Liver (tissue), 9 donors: ENCODE data around the gene POMT2. TPM values are rescaled to one million over a fixed set of nuclear protein-coding genes. Genes with fewer than 3 reads are reported as not detected.

Experiments used
- DNase-seq: peaks from one replicate; pipeline ENCODE4 v3.0.0-alpha.2; 2017; ENCODE audit warnings: low spot score
- H3K27ac ChIP-seq, 2 donors: one replicate each; pipeline ENCODE4 v1.7.0; 2013; ENCODE audit warnings: inconsistent platforms in 2 of 2, low read length in 2 of 2, control low read depth in 1 of 2, low read depth in 1 of 2, mild to moderate bottlenecking in 1 of 2
- H3K27me3 ChIP-seq, 4 donors: one replicate each; pipeline versions ENCODE4 v1.6.1 to v1.7.0; 2013; ENCODE audit warnings: low read length in 3 of 4, inconsistent platforms in 1 of 4, mild to moderate bottlenecking in 1 of 4, moderate library complexity in 1 of 4; ENCODE audit not compliant: control insufficient read depth in 4 of 4, insufficient read depth in 4 of 4
- H3K36me3 ChIP-seq, 4 donors: one replicate each; pipeline versions ENCODE4 v1.6.1 to v1.7.0; 2013; ENCODE audit warnings: low read length in 3 of 4, mild to moderate bottlenecking in 3 of 4, low read depth in 1 of 4, moderate library complexity in 1 of 4; ENCODE audit not compliant: control insufficient read depth in 4 of 4, insufficient read depth in 3 of 4
- H3K4me1 ChIP-seq, 4 donors: one replicate each; pipeline versions ENCODE4 v1.6.1 to v1.7.0; 2013; ENCODE audit warnings: low read length in 3 of 4, mild to moderate bottlenecking in 3 of 4, moderate library complexity in 1 of 4; ENCODE audit not compliant: control insufficient read depth in 4 of 4, insufficient read depth in 4 of 4
- H3K4me3 ChIP-seq, 3 donors: one replicate each; pipeline versions ENCODE4 v1.6.1 to v1.7.0; 2013; ENCODE audit warnings: low read length in 3 of 3, control low read depth in 1 of 3, low read depth in 1 of 3, mild to moderate bottlenecking in 1 of 3
- H3K9ac ChIP-seq, 2 donors: one replicate each; pipeline ENCODE4 v1.7.0; 2013; ENCODE audit warnings: low read length in 2 of 2, mild to moderate bottlenecking in 2 of 2, moderate library complexity in 2 of 2, control low read depth in 1 of 2, low read depth in 1 of 2
- H3K9me3 ChIP-seq, 4 donors: one replicate each; pipeline versions ENCODE4 v1.6.1 to v1.7.0; 2013; ENCODE audit warnings: low read length in 3 of 4; ENCODE audit not compliant: control insufficient read depth in 4 of 4
- EGR1 ChIP-seq, 2 donors: IDR thresholded peaks; 2 replicates each; pipeline ENCODE4 v1.6.1; 2016 to 2018; ENCODE audit warnings: antibody characterized with exemption in 2 of 2, low read depth in 2 of 2
- FOXA1 ChIP-seq: IDR thresholded peaks from 2 replicates; pipeline ENCODE4 v1.6.1; 2016; ENCODE audit warnings: antibody characterized with exemption
- FOXA2 ChIP-seq: IDR thresholded peaks from 2 replicates; pipeline ENCODE4 v1.6.1; 2016; ENCODE audit warnings: antibody characterized with exemption
- GABPA ChIP-seq, 2 donors: IDR thresholded peaks in 1 of 2; conservative IDR thresholded peaks in 1 of 2; 2 replicates each; pipeline ENCODE4 v1.6.1; 2016; ENCODE audit warnings: antibody characterized with exemption in 2 of 2, mild to moderate bottlenecking in 1 of 2, moderate library complexity in 1 of 2
- HNF4A ChIP-seq, 2 donors: conservative IDR thresholded peaks; 2 replicates each; pipeline ENCODE4 v1.6.1; 2016; ENCODE audit warnings: antibody characterized with exemption in 2 of 2, mild to moderate bottlenecking in 2 of 2
- HNF4G ChIP-seq: IDR thresholded peaks from 2 replicates; pipeline ENCODE4 v1.6.1; 2016; ENCODE audit warnings: antibody characterized with exemption
- JUND ChIP-seq, 2 donors: IDR thresholded peaks; 2 replicates each; pipeline ENCODE4 v1.6.1; 2016; ENCODE audit warnings: antibody characterized with exemption in 2 of 2
- NR2F2 ChIP-seq: IDR thresholded peaks from 2 replicates; pipeline ENCODE4 v1.6.1; 2016; ENCODE audit warnings: antibody characterized with exemption
- RAD21 ChIP-seq, 2 donors: IDR thresholded peaks; 2 replicates each; pipeline ENCODE4 v1.6.1; 2016; ENCODE audit warnings: antibody characterized with exemption in 2 of 2, mild to moderate bottlenecking in 2 of 2
- RXRA ChIP-seq, 2 donors: IDR thresholded peaks; 2 replicates each; pipeline ENCODE4 v1.6.1; 2017 to 2018; ENCODE audit warnings: antibody characterized with exemption in 2 of 2, mild to moderate bottlenecking in 1 of 2
- SP1 ChIP-seq: IDR thresholded peaks from 2 replicates; pipeline ENCODE4 v1.6.1; 2018; ENCODE audit warnings: antibody characterized with exemption, mild to moderate bottlenecking
- TAF1 ChIP-seq: conservative IDR thresholded peaks from 2 replicates; pipeline ENCODE4 v1.6.1; 2016; ENCODE audit warnings: antibody characterized with exemption, mild to moderate bottlenecking
- YY1 ChIP-seq: IDR thresholded peaks from 2 replicates; pipeline ENCODE4 v1.6.1; 2016; ENCODE audit warnings: antibody characterized with exemption, mild to moderate bottlenecking
- WGBS: extraction: QIAGEN DNeasy Blood & Tissue Kit; methylation state at CpG from one replicate; pipeline ENCODE4 v1.1.7; 2013; 5-methylcytosine and 5-hydroxymethylcytosine counted together
- polyA plus RNA-seq, 2 donors: library from polyadenylated mRNA; stranded (reverse) in 1 of 2; unstranded in 1 of 2; fragments of 200-250 nt in 1 of 2; fragments of >200 nt in 1 of 2; fragmentation: Nextera tagmentation in 1 of 2; extraction: Ambion mirVana in 1 of 2; gene quantifications; one replicate each; pipeline versions ENCODE4 v1.2.1 to v1.2.3, GENCODE V29; 2013 to 2015
- total RNA-seq, 2 donors: library from RNA; depleted of rRNA; stranded (reverse); fragments of >200 nt; gene quantifications; one replicate each; pipeline ENCODE4 v1.2.3, GENCODE V29; 2014
- TF ChIP-seq, protein P1 (sequence below): IDR thresholded peaks from 2 replicates; pipeline ENCODE4 v1.6.1; 2016; ENCODE audit warnings: antibody characterized with exemption
- TF ChIP-seq, protein P2 (sequence below): IDR thresholded peaks from 2 replicates; pipeline ENCODE4 v1.6.1; 2016; ENCODE audit warnings: antibody characterized with exemption
- TF ChIP-seq, protein P3 (sequence below): fragments of 150-350 bp; IDR thresholded peaks from 2 replicates; pipeline ENCODE4 v1.5.1; 2017; ENCODE audit warnings: improper control_type of control experiment, low read depth, low read length; ENCODE audit not compliant: missing input control
- TF ChIP-seq, protein P4 (sequence below): IDR thresholded peaks from 2 replicates; pipeline ENCODE4 v1.6.1; 2016; ENCODE audit warnings: antibody characterized with exemption, mild to moderate bottlenecking
- TF ChIP-seq, protein P5 (sequence below): IDR thresholded peaks from 2 replicates; pipeline ENCODE4 v1.6.1; 2016; ENCODE audit warnings: antibody characterized with exemption
- donor health status: healthy.
- donor health status: healthy.
- donor health status: healthy.
- donor health status: healthy.
- donor health status: healthy.

POMT2 gene
- total and polyA plus RNA-seq, 4 donors, result 4.8 to 13.1 (median 5.3) TPM

DNA sequence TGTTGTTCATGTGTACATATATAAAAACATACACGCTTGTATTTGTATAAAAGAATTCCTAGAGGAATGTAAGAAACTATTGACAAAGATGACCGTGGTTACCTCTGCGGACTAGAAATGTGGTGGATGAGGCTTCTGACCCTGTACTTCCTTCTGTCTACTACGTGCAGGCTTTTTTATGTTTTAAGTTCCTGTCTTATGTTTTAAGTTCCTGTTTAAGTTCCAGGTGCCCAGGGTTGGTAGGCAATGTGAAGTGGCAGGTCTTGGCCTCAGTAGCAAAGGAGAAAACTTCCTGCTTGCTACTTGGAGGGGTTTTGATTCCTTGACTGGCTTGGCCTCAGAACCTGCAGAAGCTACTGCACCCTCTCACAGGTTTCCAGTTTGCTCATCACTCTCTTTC is 11.6 kb downstream of the POMT2 start:
- no peak for DNase-seq
- H3K4me1 ChIP-seq, result no peaks in the 10 kb centered on the region
- H3K27ac ChIP-seq, result no peak overlapping the region
- H3K27me3 ChIP-seq, result no peaks in the 10 kb centered on the region
- no peak overlapping the region for H3K9ac ChIP-seq
- 80% methylated on average over 4 of the region's 4 CpGs for WGBS
- TF ChIP-seq FOXA1 (no peak), EGR1 (IDR thresholded peaks at IDR 0.05; ENCODE audit: low read depth in 2 of 2) (no peak), RXRA (IDR thresholded peaks at IDR 0.05) (no peak), FOXA2 (no peak), JUND (IDR thresholded peaks at IDR 0.05) (no peak), RAD21 (IDR thresholded peaks at IDR 0.05) (no peak), HNF4G (no peak), GABPA (IDR thresholded peaks at IDR 0.05 in 1 of 2, conservative IDR thresholded peaks at IDR 0.05 in 1 of 2) (no peak), HNF4A (conservative IDR thresholded peaks at IDR 0.05) (no peak), SP1 (no peak), YY1 (no peak), NR2F2 (no peak), TAF1 (no peak)
- TF ChIP-seq, protein P1, sequence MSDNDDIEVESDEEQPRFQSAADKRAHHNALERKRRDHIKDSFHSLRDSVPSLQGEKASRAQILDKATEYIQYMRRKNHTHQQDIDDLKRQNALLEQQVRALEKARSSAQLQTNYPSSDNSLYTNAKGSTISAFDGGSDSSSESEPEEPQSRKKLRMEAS, result no peak
- TF ChIP-seq, protein P2, sequence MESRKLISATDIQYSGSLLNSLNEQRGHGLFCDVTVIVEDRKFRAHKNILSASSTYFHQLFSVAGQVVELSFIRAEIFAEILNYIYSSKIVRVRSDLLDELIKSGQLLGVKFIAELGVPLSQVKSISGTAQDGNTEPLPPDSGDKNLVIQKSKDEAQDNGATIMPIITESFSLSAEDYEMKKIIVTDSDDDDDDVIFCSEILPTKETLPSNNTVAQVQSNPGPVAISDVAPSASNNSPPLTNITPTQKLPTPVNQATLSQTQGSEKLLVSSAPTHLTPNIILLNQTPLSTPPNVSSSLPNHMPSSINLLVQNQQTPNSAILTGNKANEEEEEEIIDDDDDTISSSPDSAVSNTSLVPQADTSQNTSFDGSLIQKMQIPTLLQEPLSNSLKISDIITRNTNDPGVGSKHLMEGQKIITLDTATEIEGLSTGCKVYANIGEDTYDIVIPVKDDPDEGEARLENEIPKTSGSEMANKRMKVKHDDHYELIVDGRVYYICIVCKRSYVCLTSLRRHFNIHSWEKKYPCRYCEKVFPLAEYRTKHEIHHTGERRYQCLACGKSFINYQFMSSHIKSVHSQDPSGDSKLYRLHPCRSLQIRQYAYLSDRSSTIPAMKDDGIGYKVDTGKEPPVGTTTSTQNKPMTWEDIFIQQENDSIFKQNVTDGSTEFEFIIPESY, result no peak
- TF ChIP-seq, protein P3, sequence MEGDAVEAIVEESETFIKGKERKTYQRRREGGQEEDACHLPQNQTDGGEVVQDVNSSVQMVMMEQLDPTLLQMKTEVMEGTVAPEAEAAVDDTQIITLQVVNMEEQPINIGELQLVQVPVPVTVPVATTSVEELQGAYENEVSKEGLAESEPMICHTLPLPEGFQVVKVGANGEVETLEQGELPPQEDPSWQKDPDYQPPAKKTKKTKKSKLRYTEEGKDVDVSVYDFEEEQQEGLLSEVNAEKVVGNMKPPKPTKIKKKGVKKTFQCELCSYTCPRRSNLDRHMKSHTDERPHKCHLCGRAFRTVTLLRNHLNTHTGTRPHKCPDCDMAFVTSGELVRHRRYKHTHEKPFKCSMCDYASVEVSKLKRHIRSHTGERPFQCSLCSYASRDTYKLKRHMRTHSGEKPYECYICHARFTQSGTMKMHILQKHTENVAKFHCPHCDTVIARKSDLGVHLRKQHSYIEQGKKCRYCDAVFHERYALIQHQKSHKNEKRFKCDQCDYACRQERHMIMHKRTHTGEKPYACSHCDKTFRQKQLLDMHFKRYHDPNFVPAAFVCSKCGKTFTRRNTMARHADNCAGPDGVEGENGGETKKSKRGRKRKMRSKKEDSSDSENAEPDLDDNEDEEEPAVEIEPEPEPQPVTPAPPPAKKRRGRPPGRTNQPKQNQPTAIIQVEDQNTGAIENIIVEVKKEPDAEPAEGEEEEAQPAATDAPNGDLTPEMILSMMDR, result no peak
- TF ChIP-seq, protein P4, sequence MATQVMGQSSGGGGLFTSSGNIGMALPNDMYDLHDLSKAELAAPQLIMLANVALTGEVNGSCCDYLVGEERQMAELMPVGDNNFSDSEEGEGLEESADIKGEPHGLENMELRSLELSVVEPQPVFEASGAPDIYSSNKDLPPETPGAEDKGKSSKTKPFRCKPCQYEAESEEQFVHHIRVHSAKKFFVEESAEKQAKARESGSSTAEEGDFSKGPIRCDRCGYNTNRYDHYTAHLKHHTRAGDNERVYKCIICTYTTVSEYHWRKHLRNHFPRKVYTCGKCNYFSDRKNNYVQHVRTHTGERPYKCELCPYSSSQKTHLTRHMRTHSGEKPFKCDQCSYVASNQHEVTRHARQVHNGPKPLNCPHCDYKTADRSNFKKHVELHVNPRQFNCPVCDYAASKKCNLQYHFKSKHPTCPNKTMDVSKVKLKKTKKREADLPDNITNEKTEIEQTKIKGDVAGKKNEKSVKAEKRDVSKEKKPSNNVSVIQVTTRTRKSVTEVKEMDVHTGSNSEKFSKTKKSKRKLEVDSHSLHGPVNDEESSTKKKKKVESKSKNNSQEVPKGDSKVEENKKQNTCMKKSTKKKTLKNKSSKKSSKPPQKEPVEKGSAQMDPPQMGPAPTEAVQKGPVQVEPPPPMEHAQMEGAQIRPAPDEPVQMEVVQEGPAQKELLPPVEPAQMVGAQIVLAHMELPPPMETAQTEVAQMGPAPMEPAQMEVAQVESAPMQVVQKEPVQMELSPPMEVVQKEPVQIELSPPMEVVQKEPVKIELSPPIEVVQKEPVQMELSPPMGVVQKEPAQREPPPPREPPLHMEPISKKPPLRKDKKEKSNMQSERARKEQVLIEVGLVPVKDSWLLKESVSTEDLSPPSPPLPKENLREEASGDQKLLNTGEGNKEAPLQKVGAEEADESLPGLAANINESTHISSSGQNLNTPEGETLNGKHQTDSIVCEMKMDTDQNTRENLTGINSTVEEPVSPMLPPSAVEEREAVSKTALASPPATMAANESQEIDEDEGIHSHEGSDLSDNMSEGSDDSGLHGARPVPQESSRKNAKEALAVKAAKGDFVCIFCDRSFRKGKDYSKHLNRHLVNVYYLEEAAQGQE, result no peak
- TF ChIP-seq, protein P5, sequence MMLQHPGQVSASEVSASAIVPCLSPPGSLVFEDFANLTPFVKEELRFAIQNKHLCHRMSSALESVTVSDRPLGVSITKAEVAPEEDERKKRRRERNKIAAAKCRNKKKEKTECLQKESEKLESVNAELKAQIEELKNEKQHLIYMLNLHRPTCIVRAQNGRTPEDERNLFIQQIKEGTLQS, result no peak
- no peaks in the 10 kb centered on the region for H3K9me3 ChIP-seq
- peaks cover 0 to 7% (median 1%) of the 10 kb centered on the region in 4 donors for H3K36me3 ChIP-seq
- H3K4me3 ChIP-seq, result no peak overlapping the region
